Measurements from ENCODE around the gene TTLL12.

Gene TTLL12

DNA sequence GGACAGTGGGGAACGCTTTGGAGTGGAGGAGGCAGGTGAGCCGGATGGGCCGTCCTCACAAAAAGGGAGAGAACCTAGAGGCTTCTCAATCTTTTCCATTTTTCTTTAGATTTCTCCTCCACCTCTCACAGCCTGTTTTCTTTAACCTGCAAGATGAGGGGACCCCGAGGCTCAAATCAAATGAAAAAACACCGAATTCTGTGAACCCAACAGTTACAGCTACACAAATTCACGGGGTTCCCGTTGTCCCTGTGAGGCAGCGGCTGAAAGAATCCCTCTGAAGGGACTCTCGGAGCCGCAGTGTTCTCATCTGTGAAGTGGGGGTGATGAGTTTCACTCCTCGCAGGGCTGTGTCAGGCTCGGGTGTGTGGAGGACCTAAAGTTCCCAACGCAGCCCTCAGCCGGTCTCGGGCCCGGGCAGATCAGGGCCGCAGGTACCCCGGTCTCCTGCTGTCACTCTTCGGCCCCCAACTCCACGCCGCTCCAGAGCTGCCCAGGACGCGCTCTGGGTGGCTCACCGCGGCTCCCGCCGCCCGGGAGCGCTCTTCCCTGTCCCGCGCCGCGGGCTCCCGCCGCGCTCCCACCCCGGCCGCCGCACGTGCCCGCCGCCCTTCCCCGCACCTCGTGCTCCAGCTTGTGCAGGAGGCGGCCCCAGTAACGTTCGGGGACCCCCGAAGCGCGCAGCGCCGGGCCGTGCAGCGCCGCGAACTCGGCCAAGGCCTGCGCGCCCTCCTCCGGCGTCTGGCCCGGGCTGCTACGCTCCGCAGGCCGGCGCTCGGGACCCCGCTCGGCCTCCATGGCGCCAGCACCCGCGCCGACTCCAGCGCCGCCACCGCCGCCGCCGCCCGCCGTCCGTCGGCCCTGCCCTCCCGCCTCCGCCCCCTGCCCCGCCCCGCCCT lies at the start of gene TTLL12:
Gene TTLL12, minus strand, starts transcription at position 863 of the 899 bp plus-strand sequence. Its CDS starts 65 bp downstream, at position 798.
- DNase-seq, result peak; percentile 60

DNA sequence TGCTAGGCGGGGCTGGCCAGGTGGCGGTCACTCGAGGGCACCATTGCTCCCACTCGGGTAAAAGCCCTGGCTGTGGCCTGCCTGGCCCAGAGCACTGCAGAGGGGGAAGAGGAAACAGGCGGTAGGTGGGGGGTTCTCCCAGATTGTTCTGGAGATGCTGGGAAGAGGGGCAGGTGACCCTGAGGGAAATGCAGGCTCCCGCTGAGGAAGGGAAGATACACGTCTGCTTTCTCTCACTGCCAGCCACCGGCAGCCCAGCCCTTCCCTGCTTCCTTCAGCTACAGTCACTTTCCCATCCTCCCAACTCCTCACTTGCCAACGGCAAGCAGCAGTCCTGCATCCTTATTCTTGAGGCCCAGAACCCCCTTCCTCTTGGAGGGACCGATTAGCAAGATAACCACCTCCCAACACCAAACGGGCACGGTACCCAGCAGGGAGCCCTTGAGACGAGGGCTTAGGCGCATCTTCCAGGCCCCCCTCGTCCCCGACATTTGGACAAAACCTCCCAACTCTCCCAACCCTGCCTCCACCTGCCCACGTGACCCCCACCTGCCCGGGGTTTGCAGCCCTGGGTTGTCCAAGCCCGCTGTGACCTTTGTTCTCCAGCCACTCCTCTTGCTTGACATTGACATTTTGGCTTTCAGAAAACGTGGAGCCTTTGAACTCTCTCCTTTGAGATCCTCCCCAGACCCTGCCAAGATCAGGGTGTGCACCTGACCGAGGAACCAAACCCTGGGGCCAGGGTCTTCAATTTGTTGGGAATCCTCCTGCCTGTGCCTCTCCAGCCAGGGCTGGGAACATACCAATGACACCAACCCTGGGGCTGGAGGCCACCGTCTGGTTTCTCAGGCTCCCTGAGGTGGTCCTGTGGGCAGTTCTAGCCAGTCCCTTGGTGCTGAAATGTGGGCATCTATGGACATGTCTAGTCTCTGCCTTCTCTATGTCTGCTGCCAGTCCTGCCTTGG lies 48.8 kb upstream of the TTLL12 start:
- no peak for DNase-seq

DNA sequence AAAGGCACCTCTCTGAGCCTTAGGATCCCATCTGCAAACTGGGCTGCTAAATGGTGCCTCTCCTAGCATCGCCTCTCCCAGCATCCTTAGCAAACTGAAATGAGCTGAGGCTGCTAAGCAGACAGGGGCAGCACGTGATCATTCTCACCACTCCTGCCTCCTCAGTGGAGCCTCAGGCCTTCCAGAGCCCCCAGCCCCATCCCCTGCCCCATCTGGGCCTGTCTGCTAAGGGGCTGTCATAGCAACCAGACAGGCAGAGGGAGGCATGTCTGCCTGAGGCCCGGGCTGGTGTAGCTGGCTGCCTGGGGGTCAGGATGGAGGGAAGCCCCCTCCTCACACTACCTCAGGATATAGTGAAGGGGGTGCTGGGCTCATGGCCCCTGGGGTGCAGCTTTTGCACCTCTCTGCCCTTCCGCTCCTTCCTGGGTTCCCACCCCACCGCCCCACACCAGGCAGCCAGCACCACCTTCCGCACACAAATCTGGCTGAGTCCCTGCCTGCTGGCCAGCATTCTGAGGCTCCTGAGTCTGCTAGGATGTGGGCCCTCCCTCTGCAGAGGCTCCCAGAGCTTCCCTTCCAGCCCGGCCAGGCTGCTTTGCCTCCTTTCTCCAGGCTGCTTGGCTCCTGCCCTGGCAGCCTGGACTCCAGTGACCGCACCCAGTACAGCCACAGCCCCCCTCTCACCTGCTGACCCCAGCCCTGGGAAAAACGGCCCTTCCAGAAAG lies 47.5 kb upstream of the TTLL12 start:
- no peak for DNase-seq

DNA sequence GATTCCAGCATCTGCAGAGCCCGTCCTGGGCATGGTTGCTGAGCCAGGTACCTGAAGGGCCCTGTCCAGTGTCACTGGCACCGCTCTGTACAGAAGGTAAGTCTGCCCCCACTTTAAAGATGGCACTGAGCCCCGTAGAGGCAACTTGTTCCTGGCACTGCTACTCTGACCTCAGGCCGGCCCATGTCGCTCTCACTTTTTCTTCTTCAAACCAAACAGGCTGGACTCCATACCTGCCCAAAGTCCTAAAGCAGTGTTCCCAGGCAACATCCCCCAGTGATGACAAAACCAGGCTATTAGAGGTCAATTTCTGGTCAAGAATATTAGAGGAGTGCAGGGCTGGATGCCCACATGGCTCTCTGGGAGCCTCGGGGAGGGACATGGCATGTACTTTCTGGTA lies 46.6 kb upstream of the TTLL12 start:
- no peak for DNase-seq

DNA sequence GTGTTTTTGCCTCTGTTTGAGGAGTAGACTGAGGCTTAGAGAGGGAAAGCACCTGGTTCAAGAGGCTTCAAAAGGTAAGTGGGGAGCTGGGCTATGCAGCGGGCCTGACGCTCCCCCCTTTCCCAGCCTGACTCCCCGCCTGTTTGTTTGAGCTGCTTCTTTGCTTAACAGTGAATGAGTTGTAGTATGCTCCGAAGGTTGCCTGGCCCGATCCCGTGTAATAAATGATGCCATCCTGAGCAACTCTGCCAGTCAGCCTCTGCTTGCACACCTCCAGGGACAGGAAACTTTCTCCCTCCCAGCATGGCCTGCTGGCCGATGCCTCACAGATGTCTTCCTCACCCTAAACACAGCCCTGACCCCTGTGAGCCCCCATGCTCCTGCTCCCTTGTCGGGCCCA lies 45.5 kb upstream of the TTLL12 start:
- DNase-seq, result no peak

DNA sequence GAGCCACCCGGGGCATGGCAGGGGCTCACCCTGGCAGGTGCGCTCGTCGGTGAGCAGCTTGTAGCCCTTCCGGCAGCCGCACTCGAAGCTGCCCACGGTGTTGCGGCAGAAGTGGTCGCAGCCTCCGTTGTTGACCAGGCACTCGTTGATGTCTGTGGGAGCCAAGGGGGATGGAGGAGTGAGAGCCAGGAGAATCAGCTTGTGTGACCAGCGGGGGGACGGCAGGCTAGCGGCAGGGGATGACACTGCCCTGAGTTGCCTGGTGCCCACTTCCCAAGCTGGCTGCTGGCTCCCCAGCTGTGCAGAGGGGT lies 44.7 kb upstream of the TTLL12 start:
- DNase-seq, result no peak

DNA sequence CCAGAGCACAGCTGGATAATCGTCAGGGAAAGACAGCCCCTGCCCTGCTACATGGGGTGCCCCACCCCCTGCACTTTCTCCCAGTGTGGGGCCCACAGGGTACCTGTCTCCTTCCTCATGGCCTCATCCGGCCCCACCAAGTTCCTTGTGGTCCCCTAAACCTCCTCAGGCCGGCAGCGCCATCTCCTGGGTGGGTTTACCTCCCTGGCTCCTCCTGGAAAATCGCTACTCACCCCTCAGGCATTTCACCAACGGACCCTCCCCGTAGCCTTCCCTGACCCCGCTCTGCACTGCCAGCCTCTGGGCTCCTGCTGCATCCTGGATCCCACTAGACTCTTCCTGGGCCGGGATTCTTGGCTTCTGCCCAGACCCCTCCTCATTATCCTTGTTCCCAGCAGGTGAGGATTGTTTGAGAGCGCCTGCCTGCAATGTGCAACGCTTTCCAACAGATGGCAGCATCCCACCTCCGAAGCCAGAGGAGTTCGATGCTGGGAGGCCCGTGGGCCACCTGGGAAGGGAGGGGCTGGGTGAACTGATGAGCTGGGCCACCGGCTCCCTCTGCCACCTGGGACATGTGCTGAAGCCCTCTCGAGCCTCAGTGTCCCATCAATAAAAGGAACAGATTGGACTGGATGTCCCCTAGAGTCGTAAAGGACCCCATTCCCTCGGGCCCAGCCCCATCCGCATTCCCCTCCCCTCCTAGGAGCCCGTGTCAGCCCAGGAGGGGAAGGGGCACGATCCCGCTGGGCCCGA lies 44.2 kb upstream of the TTLL12 start:
- DNase-seq, result peak; percentile 57

DNA sequence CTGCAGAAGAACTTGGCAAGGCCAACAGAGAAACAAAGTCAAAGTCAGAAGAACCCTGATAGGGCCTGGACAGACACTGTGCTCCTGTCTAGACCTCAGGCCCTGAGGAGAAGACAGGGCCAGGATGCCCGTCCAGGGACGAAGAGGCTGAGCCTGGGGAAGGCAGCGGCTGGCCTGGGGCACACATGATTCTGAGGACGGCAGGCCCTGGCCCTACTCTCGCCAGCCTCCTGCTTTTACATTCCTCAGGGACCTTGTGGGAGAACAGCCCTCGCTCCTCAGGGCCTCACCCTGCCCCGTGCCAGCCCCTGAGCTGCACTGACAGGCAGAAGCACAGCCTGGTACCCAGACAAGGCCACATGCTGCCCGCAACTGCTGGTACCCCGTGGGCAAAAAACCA lies 43.6 kb upstream of the TTLL12 start:
- DNase-seq, result no peak

DNA sequence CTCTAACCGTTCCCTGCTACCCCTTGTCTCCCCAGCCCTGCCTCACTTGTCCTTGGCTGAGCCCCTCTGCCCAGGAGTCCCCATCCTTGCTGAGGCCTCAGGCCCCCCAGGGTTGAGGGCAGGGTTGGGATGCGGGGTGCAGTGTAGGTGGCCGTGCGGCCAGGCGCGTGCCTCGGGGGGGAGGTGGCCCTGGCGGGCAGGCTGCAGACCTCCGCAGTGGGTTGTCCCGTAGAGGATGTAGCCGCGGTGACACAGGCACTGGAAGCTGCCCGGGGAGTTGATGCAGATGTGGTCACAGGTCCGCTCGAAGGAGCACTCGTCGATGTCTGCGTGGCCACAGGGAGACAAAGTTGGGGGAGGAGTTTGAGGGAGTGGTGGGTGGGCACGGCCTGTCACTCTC lies 41.9 kb upstream of the TTLL12 start:
- no peak for DNase-seq

DNA sequence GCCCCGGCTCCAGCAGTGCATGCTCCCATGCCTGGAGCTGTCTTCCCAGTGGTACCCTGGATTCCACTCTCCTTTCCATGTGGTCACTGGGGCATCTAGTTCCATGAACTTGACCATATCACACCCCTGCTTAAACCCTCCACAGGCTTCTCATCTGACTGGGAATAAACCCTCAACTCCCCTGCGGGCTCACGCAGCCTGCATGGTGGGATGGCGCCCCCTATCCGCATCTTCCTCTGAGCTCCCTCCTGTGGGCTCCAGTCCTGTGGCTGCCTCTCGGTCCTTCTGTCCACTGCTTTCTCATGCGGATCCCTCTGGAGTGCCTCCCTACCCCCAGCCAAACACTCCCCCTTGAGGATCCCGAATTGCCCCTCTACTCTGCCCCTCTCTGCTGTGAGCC lies 41.4 kb upstream of the TTLL12 start:
- no peak for DNase-seq

DNA sequence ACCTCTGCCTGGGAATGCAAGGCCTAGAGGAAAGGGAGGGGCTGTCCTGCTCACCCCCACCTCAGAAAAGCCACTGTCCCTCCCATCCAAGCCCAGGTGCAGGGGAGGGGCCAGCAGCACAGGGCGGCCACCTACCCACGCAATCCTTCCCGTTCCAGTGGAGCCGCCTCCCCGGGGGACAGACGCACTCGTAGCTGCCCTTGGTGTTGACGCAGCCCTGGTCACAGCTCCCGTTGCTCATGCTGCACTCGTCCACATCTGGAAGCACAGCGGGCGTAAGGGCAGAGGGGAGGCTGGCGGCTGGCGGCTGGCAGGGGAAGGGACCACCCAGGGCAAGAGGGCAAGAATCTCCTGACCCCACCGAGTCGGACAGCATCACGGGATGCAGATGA lies 40.3 kb upstream of the TTLL12 start:
- no peak for DNase-seq

DNA sequence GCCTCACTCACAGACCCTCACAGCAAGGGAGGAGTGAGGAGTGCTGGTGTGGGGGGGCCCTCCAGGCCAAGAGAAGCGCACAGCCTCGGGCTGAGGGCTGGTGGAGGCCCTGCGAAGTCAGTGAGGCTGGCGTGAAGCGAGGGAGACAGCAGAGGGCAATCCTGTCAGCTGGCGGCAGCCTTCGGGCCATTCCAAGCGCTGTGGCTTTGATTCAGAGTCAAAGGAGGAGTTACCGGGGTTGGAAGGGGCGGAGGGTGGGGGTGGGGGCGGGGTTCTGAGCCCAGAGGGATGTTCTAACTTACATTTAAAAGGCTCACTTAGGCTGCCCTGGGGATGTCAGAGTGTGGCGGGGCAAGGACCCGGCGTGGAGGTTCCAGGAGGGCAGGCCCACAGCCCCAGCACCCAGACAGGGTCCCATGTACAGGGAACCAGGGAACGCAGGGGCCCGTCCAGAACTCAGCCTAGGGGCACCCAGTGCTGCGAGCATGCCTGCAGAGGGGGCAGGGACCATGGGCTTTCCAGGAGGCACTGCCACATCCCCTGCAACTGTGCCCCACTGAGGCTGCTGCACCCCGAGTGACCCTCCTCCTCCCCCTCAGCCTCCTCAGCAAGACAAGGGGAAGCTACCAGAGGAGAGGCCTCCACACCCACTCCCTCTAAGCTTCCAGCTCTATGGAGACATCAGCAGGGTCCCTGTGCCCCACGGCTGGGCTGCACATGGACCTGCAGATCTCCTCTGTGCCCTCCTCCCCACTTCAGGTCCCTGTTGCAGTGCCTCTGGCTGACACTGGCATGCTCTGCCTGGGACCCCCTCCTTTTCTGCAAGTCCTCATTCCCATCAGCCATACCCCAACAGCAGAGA lies 39.7 kb upstream of the TTLL12 start:
- no peak for DNase-seq

DNA sequence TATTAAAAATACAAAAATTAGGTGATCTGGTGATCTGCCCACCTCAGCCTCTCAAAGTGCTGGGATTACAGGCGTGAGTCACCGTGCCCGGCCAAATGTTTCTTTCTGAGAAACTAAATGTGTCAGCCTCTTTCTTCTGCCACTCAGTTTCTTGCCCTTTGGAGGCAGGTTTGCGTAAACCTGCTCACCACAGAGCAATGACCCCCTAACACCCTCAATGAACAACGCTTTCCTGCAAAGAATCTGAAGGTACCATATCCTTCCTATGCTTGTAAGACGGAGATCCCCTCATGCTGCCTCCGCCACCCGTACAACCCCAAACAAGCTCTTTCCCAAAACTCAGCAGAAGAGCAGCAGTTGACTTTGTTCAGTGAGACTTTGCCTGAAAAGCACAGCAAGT lies 38.7 kb upstream of the TTLL12 start:
- DNase-seq, result no peak

DNA sequence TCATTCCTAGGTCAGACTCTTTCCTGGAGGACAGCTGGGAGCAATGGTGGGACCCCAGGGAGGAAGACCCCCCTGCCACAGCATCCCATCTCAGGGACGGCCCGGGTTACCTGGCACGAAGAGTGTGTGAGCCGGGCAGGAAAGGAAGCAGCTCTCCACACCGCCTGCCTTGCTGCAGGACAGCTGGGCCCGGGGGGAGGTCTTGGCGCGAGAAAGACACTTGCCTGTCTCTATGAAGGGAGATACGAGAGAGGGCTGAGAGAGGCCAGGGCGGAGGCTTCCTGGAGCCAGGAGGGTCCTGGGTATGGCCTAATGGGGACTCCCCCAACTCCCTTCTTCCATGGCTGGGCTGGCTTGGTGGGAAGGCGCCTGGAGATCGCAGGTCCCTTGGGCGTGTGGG lies 36.1 kb upstream of the TTLL12 start:
- no peak for DNase-seq

DNA sequence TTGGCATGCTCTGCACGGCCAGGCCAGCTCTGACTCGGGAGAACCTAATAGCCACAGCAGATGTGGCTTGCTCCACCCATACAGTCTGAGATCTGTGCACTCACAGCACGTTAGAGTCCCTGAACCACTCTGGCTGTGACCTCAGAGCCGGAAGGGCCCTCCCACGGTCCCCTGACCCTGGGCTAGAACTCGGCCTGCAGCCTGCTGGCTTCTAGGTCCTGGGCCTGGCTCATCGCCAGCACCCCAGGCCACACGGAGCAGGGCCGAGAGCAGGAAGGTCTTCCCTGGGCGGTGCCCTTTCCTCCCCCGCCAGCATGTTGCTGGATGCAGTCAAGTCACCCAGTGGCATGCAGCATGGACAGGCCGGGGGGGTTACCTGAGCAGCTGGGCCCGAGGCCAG lies 35.3 kb upstream of the TTLL12 start:
- no peak for DNase-seq

DNA sequence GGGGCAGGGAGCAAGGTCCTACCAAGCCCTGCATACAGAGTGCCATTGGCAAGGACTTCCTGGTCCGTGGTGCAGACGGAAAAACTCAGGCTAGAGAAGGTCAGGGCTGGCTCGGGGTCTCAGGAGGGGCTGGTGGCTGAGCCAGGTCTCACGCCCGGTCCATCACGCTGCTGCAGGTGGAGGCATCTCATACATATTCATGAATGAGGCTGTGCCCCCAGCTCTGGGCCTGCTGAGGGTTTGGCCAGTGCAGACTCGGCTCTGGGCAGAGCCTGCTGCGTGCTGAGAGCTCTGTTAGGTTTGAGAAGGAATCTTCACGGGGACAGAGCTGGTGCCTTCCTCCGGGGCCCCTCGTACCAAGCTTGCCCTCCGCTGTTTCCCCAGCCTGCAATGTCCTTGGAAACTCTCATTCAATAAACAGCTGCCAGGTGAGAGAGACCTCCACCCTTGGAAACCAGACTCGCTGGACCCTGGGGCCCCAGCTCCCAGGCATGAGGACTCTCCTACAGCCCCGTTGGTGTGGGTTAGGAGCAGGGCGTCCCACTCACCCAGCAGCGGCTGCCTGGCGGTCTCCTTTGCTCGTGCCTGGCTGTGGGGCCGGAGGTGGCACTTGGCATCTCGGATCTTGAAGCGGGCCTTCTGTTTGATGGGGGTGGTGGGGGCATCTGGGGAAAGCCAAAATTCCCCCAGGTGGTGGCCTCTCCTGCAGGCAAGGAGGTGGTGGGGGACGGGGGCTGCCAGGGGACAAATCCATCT lies 33.9 kb upstream of the TTLL12 start:
- no peak for DNase-seq

DNA sequence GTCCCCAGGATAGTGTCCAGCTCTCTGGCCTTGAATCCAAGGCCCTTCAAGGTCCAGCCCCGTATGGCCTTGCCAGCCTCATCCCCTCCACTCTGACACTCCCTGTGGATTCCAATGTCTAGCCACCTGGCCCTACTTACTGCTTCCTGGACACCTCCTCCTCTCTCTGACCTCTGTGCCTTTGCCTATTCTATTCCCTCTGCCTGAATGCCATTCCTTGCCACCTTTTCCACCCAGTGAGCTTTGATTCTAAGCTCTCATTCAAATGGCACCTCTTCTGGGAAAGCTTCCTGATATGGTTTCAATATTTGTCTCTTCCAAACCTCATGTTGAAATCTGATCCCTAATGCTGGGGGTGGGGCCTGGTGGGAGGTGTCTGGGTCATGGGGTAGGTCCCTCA lies 31.9 kb upstream of the TTLL12 start:
- no peak for DNase-seq

DNA sequence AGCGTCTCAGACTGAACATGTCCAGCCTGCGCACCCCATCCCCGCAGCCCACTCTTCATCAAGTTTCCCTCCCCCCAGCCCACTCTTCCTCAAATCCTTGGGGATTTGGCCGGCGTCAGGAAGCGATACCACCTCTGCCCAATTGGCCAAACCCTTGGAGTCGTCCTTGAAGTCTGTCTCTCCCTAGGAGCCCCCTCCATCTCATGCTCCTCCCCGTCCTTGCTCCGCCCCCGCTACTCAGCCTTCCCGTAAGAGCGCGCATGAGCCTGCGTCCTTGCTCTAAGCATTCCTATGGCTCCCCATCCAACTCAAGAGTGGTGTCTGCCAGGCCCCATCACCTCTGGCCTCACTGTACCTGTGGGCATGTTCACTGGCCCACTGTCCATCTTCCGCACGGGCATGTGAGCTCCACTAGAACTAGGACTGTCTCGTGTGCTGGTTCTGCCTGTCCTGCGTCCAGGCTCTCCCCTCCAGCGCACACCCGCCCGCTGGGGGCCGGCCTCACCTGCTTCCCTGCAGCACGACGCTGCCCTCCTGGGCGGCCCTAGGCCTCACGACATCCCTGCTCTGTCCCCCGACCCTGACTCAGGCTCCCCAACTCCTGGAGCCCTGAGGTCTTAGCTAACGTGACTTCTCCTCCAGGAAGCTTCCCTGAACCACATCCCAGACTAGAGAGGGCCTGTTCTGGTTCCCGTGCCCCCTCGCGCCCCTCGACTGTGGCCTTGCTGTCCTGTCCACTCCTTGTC lies 30.5 kb upstream of the TTLL12 start:
- DNase-seq, result no peak

DNA sequence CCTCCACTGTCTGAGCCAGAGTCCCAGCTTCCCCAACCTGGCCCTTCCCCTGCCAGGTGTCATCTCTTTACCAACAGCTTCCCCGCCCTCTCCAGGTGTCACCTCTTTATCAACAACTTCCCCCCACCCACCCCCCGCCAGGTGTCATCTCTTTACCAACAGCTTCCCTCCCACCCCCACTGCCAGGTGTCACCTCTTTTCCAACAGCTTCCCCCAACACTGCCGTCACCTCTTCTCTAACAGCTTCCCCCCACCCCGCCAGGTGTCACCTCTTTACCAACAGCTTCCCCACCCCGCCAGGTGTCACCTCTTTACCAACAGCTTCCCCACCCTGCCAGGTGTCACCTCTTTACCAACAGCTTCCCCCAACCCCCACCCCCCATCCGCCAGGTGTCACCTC lies 29.8 kb upstream of the TTLL12 start:
- no peak for DNase-seq

DNA sequence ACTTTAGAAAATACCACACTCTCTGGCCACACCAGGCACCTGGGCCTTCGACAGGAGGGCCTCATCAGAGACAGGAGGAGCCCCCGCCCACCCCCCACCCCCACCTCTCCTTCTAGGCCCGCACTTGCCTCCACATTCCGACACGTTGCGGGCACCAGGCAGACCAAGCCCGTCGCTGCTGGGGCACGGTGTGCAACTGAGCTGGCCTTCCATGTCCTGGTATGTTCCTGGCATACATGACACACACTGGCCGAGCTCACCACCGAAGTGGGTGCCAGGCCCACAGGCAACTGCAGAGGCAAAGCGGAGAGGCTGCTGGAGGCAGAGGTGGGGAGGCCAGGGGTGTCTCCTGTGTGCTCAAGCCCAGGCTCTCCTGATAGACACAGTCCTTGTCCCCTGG lies 27.0 kb upstream of the TTLL12 start:
- no peak for DNase-seq

Data from CD4-positive, alpha-beta T cell treated with Interferon gamma for 1 hour (primary cell).